HG02623 (cell line): ENCODE measurements around the gene PDGFRB.

Experiments
- ATAC-seq: cut with Tn5 transposase; IDR thresholded peaks from one replicate; pipeline ENCODE4 v1.9.1; 2021; ENCODE audit warnings: moderate library complexity; ENCODE audit not compliant: unreplicated experiment

Gene PDGFRB

GRCh38 chr5:150155258-150156026 lies at the start of gene PDGFRB:
Gene PDGFRB, minus strand, starts transcription at chr5:150155845. Its CDS starts 18,798 bp downstream, at chr5:150137047.
- ATAC-seq: peak; percentile 52

DNA sequence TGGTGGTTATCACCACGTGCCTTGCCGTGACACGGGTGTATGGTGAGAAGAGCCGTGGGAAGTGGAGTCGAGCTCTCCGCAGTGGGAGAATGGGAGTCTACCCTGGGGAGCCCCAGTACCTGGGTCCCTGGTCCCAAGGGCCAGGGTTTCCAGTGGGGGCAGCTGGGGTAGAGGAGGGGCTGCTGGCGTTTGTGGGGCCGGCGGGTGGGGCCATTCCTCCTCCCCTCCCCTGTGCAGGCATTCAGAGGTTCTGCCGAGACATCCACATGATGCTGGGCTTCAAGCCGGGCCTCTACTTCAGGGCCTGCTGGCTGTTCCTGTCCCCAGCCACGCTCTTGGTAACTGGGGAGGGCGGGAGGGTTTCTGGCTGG lies 48.9 kb upstream of the PDGFRB start:
- ATAC-seq: no peak

GRCh38 chr5:150203832-150204589 lies 48.4 kb upstream of the PDGFRB start:
- ATAC-seq: no peak

- no peak for ATAC-seq
Observed at GRCh38 chr5:150202501-150202900, 46.9 kb upstream of the PDGFRB start.

DNA sequence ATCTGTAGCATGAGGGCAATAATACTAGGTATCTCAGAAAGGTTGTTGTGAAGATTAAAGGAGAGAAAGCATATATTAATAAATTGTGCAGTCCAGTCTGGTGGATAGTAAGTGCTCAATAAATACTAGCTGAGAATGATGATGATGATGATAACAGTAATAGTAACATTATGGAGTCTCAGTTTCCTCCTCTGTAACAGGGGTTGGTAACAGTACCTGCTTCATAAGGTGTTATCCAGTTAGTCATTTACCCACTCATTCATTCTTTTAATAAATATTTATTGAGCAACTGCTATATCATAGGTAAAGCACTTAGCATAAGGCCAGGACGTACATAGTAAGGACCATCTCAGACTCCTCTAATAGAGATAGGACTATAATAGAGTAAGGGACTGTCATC lies 41.8 kb upstream of the PDGFRB start:
- ATAC-seq: no peak

- no peak for ATAC-seq
Observed at GRCh38 chr5:150196986-150197385, 41.3 kb upstream of the PDGFRB start.

- ATAC-seq: no peak
Observed at GRCh38 chr5:150196514-150196913, 40.9 kb upstream of the PDGFRB start.

DNA sequence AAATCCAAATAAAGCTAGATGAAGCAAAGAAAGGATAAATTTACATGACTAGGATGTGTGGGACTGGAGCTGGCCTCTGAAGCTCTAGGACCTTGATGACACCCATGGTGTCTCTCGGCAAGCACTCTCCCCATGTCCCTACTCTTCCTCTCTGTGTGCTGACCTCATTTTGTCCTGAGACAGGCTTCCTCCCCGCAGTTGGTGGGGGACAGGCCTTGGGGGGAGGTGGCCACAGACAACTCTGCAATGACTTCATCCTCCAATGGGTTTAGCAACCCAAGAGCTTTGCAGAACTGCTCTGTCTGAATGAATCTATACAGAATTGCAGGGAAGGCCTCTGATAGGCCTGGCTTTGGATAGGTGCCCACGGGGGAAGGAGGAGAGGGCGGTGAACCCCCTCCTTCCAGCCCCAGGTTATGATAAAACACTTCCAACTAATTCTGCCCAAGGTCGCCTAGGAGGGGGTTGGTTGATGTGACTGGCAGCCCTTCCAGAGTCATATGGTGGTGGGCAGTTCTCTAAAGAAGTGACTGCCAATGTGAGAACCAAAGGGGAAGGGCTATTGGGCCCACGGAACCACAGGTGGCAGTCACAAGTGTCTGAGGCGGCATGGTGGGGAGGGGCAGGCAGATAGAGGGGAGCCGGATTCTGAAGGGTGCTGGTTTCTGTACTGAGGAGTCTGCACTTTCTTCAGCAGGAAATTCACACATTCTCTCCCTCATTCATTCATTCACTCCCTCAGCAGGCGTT lies 40.3 kb upstream of the PDGFRB start:
- no peak for ATAC-seq

DNA sequence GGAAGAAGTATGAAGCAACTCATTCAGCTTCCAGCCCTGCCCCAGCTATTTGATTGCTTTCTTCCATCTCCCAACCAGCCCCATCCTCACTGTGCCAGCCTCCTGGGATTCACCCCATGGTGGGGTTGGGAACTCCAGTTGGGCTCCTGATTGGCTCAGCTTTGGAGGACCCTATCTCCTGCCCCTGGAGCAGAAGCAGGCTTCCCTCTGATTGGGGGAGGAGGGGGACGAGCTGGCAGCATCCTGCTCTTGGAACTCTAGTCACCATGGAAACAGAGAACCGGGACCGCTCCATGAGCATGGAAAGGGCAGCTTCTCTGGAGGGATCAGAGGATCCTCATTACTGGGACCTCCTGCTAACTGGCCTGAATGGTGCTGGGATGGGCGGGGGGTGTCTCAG lies 36.8 kb upstream of the PDGFRB start:
- ATAC-seq: no peak

DNA sequence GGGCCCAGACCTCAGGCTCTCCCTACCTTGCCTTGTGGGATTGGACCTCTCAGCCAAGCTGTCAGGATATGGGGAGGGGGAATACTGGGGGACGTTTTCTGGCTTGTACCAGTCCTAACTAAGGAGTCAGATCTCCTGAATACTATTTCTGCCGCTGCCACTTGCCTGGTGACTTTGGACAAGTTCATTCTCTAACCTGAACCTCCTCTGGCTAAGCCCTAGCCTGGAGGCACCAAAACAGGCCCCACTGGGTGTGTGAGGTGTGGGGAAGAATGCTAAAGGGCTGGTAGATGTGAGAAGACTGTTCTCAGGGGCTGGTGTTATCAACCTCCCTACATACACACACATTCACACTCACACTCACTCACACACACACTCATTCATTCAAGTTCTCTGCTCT lies 35.3 kb upstream of the PDGFRB start:
- no peak for ATAC-seq

DNA sequence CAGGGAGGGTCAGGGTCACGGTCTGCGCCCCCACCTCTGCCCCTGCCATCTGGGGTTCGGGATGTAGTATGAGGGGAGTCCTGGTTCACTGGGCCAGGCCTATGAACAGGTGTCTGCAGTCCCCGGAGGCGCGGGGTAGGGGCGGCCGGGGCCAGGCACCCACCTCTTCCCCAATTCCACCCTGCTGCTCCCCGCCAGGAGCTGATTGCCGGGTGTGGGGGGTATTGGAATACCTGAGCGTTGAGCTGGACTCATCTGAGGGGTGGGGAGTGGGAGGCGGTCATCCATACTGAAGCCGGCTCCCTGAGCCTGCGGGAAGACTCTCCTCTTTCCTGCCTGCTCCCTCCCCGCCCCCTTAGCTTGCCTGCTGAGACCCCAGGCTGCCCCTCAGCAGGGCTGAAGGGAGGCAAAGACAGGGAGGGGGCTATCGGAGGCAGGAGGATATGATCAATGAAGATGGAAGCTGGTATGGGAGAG lies 34.9 kb upstream of the PDGFRB start:
- no peak for ATAC-seq

- ATAC-seq: no peak
Observed at GRCh38 chr5:150189728-150190502, 34.3 kb upstream of the PDGFRB start, which contains the start of gene SLC6A7. Gene SLC6A7, plus strand, starts transcription at chr5:150190062. Its CDS starts 266 bp downstream, at chr5:150190328.

GRCh38 chr5:150189326-150189725 lies 33.7 kb upstream of the PDGFRB start:
- ATAC-seq: no peak

GRCh38 chr5:150188146-150188842 lies 32.6 kb upstream of the PDGFRB start:
- no peak for ATAC-seq

DNA sequence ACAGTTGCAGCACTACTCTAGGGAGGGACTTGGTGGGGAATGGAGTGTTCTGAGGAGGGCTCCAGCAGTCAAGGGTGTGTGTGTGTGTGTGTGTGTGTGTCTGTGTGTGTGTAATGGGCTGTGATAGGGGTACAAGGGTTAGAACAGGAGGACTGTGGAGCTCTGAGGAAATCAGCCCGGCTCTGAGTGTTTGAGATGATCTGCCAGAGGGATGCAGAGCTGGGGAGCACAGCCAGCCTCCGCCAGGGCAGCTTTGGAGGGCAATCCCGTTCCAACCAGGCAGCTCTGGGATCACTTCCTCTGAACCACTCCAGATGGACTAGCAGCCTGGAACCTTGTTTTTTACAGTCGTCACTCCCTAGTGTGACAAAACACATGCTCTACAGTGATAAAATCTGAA lies 31.3 kb upstream of the PDGFRB start:
- no peak for ATAC-seq

DNA sequence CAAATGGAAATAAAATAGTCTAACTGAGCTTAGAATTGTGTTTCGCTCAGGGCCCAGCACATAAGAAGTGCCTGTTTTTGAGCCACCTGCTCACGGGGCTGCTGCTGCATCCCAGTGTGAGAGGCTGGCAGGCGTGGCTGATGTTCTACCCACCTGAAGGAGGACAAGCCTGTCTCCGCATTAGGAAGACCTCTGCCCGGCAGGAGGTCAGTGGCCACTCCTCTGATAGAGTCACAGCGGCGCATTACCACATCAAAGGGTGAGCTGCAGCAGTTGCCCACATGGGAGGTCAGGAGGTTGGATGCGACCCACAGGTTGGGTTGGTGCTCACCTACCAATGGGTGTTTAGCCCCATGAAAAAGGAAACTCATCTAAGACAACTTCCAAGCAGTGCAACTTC lies 30.5 kb upstream of the PDGFRB start:
- no peak for ATAC-seq

- no peak for ATAC-seq
Observed at GRCh38 chr5:150184990-150185912, 29.6 kb upstream of the PDGFRB start.

DNA sequence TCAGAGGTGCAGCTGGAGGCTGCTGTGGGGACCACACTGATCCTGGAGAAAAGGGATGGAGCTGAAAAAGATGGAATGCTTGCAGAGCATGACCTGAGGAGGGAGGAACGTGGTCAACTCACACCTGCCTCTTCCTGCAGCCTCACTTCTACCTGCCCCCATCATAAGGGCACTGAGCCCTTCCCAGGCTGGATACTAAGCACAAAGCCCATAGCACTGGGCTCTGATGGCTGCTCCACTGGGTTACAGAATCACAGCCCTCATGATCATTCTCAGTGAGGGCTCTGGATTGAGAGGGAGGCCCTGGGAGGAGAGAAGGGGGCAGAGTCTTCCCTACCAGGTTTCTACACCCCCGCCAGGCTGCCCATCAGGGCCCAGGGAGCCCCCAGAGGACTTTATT lies 28.4 kb upstream of the PDGFRB start:
- ATAC-seq: no peak

- no peak for ATAC-seq
Observed at GRCh38 chr5:150183436-150183835, 27.8 kb upstream of the PDGFRB start.
